ENCODE measurements around the gene MYH15. TPM values are rescaled to one million over a fixed set of nuclear protein-coding genes. Genes with fewer than 3 reads are reported as not detected.

The MYH15 gene
- total RNA-seq, 1 donor from 2014 or later = 0.23 TPM

DNA sequence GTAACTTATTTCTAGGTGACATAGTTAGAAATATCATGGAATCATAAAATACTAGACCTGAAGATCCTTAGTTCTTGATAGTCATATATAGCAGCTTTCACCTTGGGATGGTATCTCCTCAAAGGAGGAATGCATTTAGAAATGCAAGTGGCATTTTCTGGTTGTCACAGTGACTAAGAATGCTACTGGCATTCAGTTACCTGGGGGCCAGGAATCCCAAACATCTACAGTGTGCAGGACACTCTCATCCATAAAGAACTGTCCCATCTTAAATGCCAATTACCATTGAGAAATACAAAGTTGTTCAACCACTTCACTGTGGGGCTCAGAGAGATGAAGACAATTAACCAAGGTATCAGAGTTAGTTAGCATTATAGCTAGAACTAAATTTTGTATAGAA lies 36.7 kb downstream of the MYH15 start:
- no peak overlapping the region for H3K4me3 Mint-ChIP-seq (ENCODE audit: unreplicated experiment)
- no peak overlapping the region for H3K27ac Mint-ChIP-seq (ENCODE audit: unreplicated experiment)
- TF ChIP-seq CTCF (IDR thresholded peaks at IDR 0.05; ENCODE audit: unreplicated experiment) = no peak
- no peak for DNase-seq (ENCODE audit: low spot score)
- H3K9me3 Mint-ChIP-seq (ENCODE audit: unreplicated experiment) = no peaks in the 10 kb centered on the region
- no peaks in the 10 kb centered on the region for H3K27me3 Mint-ChIP-seq (ENCODE audit: unreplicated experiment)
- no peaks in the 10 kb centered on the region for H3K36me3 Mint-ChIP-seq (ENCODE audit: low read depth, unreplicated experiment)
- H3K4me1 Mint-ChIP-seq (ENCODE audit: unreplicated experiment) = no peaks in the 10 kb centered on the region

DNA sequence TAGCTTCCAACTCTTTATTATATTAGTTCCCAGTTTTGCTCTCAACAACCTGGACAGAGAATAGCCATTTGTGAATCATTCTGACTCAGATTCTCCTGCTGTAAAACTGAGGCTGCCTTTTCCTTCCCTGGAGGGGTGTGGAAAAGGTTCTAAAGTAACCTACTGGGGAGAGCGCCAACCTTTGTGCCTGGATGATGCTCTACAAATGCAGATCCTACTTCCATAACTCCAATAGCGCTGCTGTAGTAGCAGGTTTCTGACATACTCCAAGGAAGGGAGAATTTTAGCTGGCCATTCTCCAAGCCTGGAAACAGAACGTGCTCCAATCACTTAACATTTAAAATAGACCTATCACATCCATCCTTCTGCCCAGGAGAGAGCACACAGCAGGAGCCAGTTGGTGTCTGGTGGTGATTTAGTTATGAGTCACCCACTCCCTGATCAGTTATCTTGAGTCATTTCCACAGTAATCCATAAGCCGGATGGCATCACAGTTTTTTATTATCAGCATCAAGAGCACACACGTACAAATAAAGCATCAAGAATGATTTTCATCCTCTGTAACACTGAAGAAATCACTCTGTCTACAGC lies 38.3 kb downstream of the MYH15 start:
- Mint-ChIP-seq H3K4me3 (ENCODE audit: unreplicated experiment) (no peak overlapping the region), H3K4me1 (ENCODE audit: unreplicated experiment) (no peaks in the 10 kb centered on the region), H3K36me3 (ENCODE audit: low read depth, unreplicated experiment) (no peaks in the 10 kb centered on the region), H3K27me3 (ENCODE audit: unreplicated experiment) (no peaks in the 10 kb centered on the region), H3K9me3 (ENCODE audit: unreplicated experiment) (no peaks in the 10 kb centered on the region), H3K27ac (ENCODE audit: unreplicated experiment) (no peak overlapping the region)
- DNase-seq (ENCODE audit: low spot score) = no peak
- no peak for TF ChIP-seq CTCF (IDR thresholded peaks at IDR 0.05; ENCODE audit: unreplicated experiment)

DNA sequence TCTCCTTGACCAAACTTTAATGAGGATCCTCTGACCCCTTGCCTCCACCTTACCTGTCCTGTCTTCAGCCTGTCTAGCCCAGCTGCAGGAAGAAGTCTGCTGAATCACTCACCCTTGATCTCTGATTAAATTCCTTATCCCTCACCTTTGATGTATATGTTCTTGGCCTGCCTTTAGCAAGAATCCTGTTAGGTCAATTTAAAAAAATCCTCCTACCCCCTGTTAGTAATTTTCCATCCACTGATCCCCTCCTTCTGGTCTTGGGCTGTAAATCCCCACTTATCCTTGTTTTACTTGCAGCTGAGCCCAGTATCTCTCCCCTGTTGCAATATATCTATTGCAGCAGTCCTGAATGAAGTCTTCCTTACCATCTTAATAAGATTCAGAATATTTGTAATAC lies 39.0 kb downstream of the MYH15 start:
- Mint-ChIP-seq H3K9me3 (ENCODE audit: unreplicated experiment) (no peaks in the 10 kb centered on the region), H3K4me3 (ENCODE audit: unreplicated experiment) (no peak overlapping the region), H3K36me3 (ENCODE audit: low read depth, unreplicated experiment) (no peaks in the 10 kb centered on the region), H3K27me3 (ENCODE audit: unreplicated experiment) (no peaks in the 10 kb centered on the region), H3K27ac (ENCODE audit: unreplicated experiment) (no peak overlapping the region), H3K4me1 (ENCODE audit: unreplicated experiment) (peaks cover 3% of the 10 kb centered on the region)
- DNase-seq (ENCODE audit: low spot score) = no peak
- TF ChIP-seq CTCF (IDR thresholded peaks at IDR 0.05; ENCODE audit: unreplicated experiment) = no peak

GRCh38 chr3:108469126-108469525 lies 41.3 kb downstream of the MYH15 start:
- TF ChIP-seq CTCF (IDR thresholded peaks at IDR 0.05; ENCODE audit: unreplicated experiment) = no peak
- H3K9me3 Mint-ChIP-seq (ENCODE audit: unreplicated experiment) = no peaks in the 10 kb centered on the region
- DNase-seq (ENCODE audit: low spot score) = no peak
- H3K4me1 Mint-ChIP-seq (ENCODE audit: unreplicated experiment) = peaks cover 3% of the 10 kb centered on the region
- H3K27ac Mint-ChIP-seq (ENCODE audit: unreplicated experiment) = no peak overlapping the region
- no peak overlapping the region for H3K4me3 Mint-ChIP-seq (ENCODE audit: unreplicated experiment)
- H3K36me3 Mint-ChIP-seq (ENCODE audit: low read depth, unreplicated experiment) = no peaks in the 10 kb centered on the region
- no peaks in the 10 kb centered on the region for H3K27me3 Mint-ChIP-seq (ENCODE audit: unreplicated experiment)

- peaks cover 4% of the 10 kb centered on the region for H3K4me1 Mint-ChIP-seq (ENCODE audit: unreplicated experiment)
- no peaks in the 10 kb centered on the region for H3K9me3 Mint-ChIP-seq (ENCODE audit: unreplicated experiment)
- DNase-seq (ENCODE audit: low spot score) = no peak
- H3K4me3 Mint-ChIP-seq (ENCODE audit: unreplicated experiment) = no peak overlapping the region
- no peaks in the 10 kb centered on the region for H3K36me3 Mint-ChIP-seq (ENCODE audit: low read depth, unreplicated experiment)
- TF ChIP-seq CTCF (IDR thresholded peaks at IDR 0.05; ENCODE audit: unreplicated experiment) = no peak
- H3K27me3 Mint-ChIP-seq (ENCODE audit: unreplicated experiment) = no peaks in the 10 kb centered on the region
- no peak overlapping the region for H3K27ac Mint-ChIP-seq (ENCODE audit: unreplicated experiment)
Measured at GRCh38 chr3:108468577-108468976, 41.8 kb downstream of the MYH15 start.
